GM19099 (cell line): ENCODE results near the gene KCNMB2.

Source experiments
- POLR2A ChIP-seq: IDR thresholded peaks from 3 replicates; pipeline ENCODE4 v1.6.1; 2011; ENCODE audit warnings: low read depth; ENCODE audit not compliant: insufficient read length; ENCODE audit errors: extremely low read depth

KCNMB2 gene

DNA sequence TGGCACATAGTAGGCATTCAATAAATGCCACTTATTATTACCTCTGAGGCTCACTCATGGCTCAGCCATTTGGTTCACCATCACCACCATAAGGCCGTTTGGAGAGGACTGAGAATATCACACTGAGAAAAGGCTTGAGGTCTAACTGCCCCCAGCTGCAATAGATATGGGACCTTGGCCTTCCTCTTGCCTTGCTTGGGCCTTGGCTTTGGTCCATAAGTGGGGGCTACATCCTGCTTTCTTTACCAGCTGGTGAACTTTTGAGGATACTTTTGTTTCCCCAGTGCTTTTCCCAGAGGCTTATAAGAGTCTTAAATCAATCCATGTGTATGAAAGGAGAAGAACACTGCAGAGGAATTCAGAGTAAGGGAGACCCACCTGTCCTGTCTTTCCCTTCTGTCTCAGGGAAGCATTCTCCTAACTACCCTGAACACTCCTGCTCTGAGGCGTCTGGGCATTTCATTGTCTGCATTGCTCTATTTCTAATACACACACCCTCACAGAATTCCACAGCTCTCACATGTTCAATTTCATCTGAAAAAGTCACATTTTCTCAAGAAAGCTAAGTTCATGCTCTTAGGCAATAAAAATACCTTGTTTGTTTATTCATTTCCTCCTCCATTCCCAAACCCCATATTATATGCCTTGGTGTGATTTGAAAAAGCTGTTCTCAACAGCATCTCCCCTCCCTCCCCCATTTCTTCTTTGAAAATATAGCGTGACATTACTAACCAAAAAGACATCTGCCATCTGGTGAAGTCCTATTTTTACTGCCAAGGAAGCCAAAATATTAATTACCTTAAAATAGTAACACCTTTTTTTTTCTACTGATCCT, 22.5 kb upstream of the KCNMB2 start:
- TF ChIP-seq POLR2A = no peak

DNA sequence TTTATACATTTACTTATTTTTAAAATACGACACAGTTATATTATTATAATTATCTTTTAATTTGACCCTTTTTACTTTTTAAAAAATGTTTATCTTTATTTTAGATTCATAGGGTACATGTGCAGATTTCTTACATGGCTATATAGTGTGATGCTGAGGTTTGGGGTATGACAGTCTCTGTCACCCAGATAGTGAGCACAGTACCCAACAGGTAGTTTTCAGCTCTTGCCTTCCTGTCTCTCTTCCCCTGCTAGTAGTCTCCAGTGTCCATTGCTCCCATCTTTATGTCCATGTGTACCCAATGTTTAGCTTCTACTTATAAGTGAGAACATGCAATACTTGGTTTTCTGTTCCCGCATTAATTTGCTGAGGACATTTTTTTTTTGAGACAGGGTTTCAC, 21.8 kb upstream of the KCNMB2 start:
- TF ChIP-seq POLR2A = no peak

DNA sequence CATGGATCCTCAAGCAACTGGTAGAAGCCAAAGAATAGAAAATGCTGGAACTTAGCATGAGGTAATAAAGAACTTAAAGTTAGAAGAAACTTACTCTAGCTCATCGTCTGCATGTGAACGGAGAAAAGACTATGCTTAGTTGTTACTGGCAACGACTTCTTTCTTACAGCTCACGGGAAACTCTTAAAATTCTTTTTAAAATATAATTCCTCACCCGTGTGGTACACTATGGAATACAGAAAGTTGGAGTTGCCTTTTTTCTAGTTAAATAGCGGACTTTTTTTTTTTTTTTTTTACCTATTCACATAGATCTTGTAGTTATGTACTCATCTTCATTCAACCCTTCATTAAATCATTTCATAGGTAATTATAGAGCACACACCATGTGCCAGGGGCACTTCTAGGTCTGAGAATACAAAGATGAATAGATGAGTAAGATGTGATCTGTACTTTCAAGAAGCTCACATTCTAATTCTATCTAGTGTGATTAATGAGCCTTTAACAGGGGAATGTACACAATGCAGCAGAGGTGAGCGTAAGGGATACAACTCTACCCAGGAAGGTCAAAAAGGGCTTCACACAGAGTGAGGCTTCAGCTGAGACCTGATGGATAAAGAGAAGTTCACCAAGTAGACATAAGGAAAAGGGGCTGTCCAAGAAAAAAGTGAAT, 18.4 kb upstream of the KCNMB2 start:
- no peak for TF ChIP-seq POLR2A

DNA sequence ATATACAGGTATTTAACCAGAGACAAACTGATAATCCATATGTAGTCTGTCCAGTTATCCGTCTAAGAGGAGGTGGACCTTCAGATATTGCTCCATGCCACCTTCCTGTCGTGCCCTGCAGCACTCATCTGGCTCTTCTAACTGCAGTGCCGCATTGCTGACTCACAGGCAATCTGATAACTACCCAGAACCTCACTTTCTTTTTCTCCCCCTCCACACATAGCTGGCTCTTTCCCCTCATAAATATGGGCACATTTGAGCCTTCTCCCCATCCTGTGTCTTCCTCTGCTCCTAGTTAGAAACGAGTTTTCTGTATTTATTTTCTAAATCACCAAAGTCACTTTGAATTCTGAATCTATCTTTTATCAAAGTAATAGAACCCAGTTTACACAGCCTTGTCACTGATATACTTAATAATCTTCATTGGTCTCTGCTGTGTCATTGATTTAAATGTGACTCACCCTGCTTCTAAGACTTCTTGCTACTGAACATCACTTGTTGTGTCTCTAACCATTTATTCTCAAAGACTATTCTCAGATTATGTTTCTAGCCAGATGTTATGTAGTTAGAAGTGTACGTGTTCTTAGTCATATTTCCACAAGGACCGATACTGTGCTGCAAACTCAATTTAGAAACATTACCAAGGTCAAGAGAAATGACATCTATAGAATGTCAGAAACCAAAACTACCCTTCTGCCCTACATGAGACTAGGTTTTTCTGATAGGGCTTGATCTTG, 17.4 kb upstream of the KCNMB2 start:
- TF ChIP-seq POLR2A = no peak

DNA sequence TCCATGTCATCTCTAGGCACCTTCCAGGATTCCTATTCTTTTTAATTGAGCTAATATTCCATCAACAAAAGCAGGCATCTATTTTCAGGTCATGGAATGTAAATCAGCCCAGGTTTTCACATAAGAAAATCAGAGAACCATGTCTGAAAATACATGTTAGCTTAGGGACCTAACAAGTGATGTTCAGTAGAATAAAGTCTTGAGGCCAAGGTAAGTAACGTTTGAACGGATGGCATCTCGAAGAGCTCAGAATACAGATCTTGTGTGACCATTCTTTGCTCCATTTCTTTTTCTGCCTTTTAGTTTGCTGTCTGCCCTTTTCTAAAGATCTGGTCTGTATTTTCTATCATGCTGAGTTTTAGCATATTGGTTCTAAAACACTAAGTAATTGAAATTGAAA, 16.5 kb upstream of the KCNMB2 start:
- TF ChIP-seq POLR2A = no peak

DNA sequence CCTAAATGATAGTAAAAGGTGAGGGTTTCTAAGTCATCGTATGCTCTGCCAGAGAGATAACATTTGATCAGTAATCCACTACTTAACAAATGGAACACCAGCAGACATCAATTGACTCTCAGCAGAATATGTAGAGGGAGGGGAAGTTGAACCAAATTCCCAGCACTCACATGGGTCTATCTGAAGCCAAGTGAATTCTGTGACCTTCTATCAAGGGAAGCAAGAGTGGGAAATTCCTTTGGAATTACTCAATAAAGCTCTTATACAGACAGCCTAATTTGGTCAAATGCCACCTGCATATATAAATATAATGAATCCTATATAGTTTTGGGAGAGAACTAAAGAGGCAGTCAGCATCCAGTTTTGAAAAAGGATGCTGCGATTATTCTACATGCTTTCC, 15.8 kb upstream of the KCNMB2 start:
- no peak for TF ChIP-seq POLR2A

DNA sequence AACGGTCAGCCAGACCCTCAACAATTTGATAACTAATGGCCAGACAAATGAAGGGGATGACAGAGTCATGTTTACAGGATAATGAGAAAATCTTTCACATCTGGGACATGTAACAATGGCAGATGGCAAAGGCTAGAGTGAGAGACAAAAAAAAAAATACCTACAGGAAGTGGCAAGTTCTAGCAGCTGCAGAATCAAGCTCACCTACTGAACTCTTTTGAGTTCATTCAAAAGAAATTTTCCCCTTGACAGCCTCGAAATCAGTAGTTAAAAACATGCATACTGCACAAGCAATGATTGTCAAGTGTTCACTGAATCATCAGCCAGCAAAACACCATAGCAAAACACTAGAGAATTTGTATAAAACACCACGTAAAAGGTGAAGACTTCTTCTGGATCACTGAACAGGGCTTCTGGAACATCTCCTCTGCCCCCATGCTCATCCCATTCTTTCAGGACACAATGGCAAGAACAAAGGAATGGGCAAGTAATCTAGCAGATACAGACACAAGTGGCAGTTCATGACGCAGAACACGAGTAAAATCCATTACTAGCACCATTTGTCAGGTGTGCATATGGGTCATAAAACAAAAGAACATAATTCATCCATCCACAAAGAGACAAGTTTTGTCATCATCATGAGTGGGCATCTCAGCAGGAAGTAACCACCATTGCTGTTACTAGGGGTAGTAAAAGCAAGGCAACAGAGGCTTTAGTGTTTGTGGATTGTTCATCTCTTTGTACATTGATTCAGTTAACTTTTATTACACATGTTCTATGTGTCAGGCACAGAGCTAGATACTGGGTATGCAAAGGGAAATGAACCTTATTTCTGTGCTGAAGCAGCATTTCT, 13.8 kb upstream of the KCNMB2 start:
- no peak for TF ChIP-seq POLR2A

DNA sequence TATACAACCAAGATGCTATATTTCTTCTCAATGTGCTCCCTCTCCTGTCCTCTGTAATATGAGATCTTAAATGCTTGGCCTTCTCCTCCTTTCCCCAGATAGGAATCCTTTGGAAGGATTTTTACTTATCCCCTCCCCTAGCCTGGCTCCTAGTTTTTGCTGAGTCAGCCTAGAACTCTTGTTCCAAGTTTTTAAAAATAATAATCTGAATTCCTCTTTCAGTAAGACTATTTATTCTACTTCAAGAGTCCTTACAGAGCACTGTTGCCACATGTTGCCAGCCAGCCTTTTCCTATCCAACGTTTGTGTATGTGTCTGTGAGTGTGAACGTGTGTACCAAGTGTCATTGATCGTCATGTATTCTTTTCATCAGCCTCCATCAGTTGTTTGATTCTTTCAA, 11.0 kb upstream of the KCNMB2 start:
- TF ChIP-seq POLR2A = no peak

DNA sequence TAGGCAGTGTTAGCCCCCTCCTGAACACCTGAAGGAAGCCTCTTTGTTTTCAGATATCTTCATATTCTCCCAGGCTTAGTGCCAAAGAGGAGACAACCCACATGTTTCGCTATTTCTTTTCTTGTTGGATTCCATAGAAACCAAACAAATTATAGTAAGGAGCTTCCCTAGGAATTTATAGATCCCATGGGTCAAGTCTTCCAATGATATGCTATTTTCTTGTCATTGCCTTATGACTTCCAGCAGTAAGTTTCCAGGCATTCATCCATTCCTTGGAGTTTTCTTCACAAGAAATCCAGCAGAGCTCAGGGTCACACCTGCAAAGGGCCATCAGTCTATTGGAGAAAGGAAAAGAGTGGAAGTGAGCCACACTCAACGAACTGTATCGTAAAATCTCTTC, 9.9 kb upstream of the KCNMB2 start:
- no peak for TF ChIP-seq POLR2A

DNA sequence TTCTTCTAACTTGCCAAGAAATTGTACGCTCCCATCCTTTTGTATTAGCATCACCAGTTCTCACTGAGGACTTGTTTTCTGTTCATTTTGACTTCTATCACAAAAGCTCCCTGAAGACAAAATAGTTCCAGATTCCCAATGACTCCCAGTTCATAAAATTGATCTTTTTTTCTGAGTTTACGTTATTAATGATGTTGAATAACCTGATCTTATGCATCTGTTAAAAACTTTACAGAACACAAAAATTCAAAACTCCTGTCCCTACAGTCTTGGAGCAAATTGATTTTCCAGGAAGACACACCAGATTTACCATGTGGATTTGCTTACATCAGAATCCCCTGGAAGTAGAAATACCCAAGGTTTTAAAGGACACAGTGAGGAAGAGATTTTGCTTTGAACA, 8.3 kb upstream of the KCNMB2 start:
- no peak for TF ChIP-seq POLR2A

DNA sequence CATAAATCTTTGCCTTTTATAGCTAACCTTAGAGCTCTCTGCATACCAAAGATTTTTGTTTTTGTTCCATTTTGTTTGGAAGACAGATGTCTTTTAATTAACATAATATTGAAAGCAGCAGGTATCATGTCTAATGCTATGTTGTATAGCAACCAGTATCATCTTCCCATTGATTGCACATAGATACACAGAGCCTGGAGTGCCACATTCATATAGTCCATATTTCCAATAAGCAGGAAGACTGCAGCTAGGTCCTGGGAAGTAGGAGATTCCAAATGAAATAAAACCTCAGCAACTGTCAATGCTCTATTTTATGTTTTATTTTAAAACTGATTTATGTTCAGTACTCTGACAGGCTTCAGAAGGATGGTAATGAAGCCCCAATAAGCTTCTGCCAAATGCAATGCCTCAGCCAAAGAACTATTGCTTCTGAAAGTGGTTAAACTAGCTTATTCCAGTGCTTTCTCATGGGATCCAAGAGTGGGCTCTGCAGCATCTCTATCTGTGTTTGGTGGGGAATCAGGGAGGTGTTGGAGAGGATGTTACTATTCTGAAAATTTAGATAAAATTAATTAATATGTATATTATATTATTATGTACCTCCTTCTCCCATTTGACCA, 6.5 kb upstream of the KCNMB2 start:
- TF ChIP-seq POLR2A = no peak

DNA sequence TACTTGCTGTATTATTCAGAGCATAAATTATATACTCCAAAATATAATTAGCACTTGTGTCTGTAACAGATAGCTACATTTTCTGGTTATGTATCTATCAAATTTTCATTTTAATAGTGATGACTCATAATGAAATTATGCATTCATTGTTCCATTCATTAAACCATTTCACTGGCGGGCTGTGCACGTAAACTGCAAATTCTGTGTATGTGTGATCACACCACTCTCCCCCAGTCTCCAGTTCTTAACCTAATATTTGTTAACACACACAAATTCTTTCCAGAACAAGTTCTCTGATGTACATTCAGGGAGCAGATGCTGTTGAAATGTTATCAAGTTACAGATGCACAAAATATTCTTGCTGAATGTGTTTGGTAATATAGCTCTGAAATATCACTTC, 3.8 kb upstream of the KCNMB2 start:
- no peak for TF ChIP-seq POLR2A

DNA sequence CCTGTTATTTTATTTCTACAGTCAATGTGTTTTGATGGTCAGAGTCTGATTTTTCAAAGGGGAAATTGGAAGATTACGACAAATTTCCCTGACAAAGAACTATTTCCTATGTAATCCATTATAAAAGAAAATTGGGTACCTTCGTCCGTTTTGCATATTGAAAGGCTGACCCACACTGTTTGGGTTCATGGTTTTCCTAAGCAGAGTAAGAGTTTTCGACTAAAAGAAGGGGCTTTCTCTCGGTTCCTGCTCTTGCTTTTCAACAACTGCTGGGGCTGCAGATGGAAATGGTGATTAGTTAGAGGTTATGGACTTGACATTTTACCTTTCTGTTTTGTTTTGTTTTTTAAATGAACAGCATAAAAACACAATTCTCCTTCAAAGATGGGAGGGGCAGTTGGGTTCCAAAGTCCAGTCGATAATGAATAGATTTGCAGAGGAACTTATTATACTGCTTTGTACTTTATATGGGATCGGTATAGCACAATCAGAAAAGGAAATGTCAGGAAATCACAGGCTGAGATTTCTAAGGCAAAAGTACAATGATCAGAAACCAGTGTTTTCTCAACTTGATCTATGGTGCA, 978 bp downstream of the KCNMB2 start:
- TF ChIP-seq POLR2A = no peak

DNA sequence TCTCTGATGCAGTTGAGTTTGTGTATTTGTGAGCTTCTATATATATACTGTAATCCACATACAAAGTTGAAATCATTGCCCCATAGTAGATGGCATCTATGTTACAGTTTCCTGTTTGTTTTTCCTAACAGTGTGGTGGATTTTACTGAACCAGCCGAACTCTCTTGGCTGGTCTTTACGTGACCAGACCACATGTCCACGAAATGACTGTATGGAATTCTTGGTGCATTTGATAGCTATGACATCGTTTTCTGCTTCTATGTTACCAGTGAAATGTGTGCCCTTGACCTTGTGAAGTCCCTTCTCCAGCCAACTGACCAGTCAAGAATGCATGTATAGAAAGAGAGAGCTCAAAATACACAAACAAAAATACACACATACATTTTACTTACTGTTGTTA, 1.8 kb downstream of the KCNMB2 start:
- no peak for TF ChIP-seq POLR2A
